ENCODE data around the gene GFRA1.

- TF ChIP-seq, protein P1, sequence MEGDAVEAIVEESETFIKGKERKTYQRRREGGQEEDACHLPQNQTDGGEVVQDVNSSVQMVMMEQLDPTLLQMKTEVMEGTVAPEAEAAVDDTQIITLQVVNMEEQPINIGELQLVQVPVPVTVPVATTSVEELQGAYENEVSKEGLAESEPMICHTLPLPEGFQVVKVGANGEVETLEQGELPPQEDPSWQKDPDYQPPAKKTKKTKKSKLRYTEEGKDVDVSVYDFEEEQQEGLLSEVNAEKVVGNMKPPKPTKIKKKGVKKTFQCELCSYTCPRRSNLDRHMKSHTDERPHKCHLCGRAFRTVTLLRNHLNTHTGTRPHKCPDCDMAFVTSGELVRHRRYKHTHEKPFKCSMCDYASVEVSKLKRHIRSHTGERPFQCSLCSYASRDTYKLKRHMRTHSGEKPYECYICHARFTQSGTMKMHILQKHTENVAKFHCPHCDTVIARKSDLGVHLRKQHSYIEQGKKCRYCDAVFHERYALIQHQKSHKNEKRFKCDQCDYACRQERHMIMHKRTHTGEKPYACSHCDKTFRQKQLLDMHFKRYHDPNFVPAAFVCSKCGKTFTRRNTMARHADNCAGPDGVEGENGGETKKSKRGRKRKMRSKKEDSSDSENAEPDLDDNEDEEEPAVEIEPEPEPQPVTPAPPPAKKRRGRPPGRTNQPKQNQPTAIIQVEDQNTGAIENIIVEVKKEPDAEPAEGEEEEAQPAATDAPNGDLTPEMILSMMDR (IDR thresholded peaks at IDR 0.05) = no peak
- no peak for TF ChIP-seq JUND (IDR thresholded peaks at IDR 0.05)
- no peak for TF ChIP-seq EP300 (IDR thresholded peaks at IDR 0.05; ENCODE audit: borderline replicate concordance in 1 of 2, low read depth in 1 of 2, low read length in 1 of 2)
- TF ChIP-seq POLR2AphosphoS5 (IDR thresholded peaks at IDR 0.05; ENCODE audit: low read depth, low read length) = no peak
- TF ChIP-seq FOSL2 (IDR thresholded peaks at IDR 0.05; ENCODE audit: borderline replicate concordance, low read depth) = no peak
- no peak for TF ChIP-seq RFX5 (IDR thresholded peaks at IDR 0.05; ENCODE audit: low read length)
- no peak for TF ChIP-seq NFIC (IDR thresholded peaks at IDR 0.05; ENCODE audit: borderline replicate concordance)
- no peak for TF ChIP-seq TEAD4 (IDR thresholded peaks at IDR 0.05; ENCODE audit: borderline replicate concordance, insufficient read depth)
- TF ChIP-seq CHD2 (IDR thresholded peaks at IDR 0.05; ENCODE audit: low read length, partially characterized antibody) = no peak
- no peak for TF ChIP-seq EZH2phosphoT487 (IDR thresholded peaks at IDR 0.05; ENCODE audit: borderline replicate concordance, low read depth)
Measured at GRCh38 chr10:116239229-116239628, 33.8 kb downstream of the GFRA1 start.

Data from SK-N-SH (cell line).